DND-41 (cell line): ENCODE data around the gene PLD1.
"Not testable (repeated sequence)": the region's sequence is repeated elsewhere in the genome, so short reads cannot be mapped to it uniquely, and the experiment has no call there.

Experiments
- EZH2 ChIP-seq: IDR thresholded peaks from 3 replicates; pipeline ENCODE4 v1.6.1; 2012; ENCODE audit warnings: borderline replicate concordance, low read depth, mild to moderate bottlenecking, moderate library complexity, low read length, inconsistent platforms; ENCODE audit not compliant: severe bottlenecking
- TF ChIP-seq, protein P1 (sequence below): IDR thresholded peaks from 2 replicates; pipeline ENCODE4 v1.5.1; 2012; ENCODE audit warnings: borderline replicate concordance, low read length, moderate library complexity, mild to moderate bottlenecking; ENCODE audit not compliant: poor library complexity, severe bottlenecking; ENCODE audit errors: extremely low read depth

DNA sequence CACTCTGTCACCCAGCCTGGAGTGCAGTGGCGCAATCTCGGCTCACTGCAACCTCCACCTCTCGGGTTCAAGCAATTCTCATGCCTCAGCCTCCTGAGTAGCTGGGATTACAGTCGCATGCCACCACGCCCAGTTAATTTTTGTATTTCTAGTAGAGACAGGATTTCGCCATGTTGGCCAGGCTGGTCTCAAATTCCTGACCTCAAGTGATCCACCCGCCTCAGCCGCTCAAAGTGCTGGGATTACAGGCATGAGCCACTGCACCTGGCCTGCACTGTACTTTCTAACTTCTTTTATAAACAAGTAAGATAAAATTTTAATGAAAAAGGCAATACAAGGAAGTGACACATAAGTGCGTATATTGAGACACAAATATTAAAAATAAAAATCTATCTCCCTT, 117.7 kb downstream of the PLD1 start:
- not testable (repeated sequence) for TF ChIP-seq EZH2
- TF ChIP-seq, protein P1, sequence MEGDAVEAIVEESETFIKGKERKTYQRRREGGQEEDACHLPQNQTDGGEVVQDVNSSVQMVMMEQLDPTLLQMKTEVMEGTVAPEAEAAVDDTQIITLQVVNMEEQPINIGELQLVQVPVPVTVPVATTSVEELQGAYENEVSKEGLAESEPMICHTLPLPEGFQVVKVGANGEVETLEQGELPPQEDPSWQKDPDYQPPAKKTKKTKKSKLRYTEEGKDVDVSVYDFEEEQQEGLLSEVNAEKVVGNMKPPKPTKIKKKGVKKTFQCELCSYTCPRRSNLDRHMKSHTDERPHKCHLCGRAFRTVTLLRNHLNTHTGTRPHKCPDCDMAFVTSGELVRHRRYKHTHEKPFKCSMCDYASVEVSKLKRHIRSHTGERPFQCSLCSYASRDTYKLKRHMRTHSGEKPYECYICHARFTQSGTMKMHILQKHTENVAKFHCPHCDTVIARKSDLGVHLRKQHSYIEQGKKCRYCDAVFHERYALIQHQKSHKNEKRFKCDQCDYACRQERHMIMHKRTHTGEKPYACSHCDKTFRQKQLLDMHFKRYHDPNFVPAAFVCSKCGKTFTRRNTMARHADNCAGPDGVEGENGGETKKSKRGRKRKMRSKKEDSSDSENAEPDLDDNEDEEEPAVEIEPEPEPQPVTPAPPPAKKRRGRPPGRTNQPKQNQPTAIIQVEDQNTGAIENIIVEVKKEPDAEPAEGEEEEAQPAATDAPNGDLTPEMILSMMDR = not testable (repeated sequence)
